GM19193 (cell line): ENCODE data around the gene SLC25A44.

Experiments
- POLR2A ChIP-seq: IDR thresholded peaks from 4 replicates; pipeline ENCODE4 v1.6.1; 2011; ENCODE audit not compliant: insufficient read depth, insufficient read length; ENCODE audit errors: extremely low read depth

Gene SLC25A44

GRCh38 chr1:156225677-156226014, 31.7 kb downstream of the SLC25A44 start:
- no peak for TF ChIP-seq POLR2A

DNA sequence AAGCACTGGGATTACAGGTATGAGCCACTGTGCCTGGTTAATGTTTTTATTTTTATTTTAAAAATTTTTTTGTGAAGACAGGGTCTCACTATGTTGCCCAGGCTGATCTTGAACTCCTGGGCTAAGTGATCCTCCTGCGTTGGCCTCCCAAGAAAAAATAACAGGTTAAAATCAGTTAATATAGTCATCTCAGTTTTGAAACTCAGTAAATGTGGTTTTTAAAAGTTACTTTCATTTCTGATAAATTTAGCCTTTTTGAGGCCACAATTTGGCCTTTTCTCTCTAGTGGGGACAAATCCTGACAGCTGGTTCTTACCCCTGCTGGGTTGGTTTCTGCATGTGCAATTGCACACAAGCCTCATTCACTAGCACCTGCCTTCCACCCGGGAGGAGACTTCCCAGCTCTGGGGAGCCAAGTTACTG, 32.2 kb downstream of the SLC25A44 start:
- TF ChIP-seq POLR2A, result no peak

GRCh38 chr1:156226782-156227181, 32.9 kb downstream of the SLC25A44 start:
- no peak for TF ChIP-seq POLR2A

DNA sequence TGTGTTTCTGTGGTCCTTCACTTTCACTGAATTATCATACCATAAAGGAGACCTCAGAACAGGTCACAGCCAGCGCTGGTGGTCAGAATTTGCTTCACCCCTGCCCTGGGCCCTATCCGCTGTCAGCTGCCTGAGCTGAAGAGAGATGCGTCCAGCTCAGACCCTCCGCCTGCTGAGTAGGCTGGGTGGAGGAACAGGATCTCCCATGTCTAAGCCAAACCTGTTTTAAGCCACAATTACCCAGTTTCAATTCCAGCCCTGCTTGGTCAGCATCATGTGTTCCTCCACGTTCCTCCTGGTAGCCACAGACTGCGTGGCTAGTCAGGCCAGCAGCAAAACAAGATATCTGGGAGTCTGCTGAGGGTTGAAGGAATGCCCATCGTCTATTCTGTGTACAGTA, 34.6 kb downstream of the SLC25A44 start:
- TF ChIP-seq POLR2A, result no peak

- no peak for TF ChIP-seq POLR2A
Observed at GRCh38 chr1:156229809-156230472, 36.0 kb downstream of the SLC25A44 start.

- no peak for TF ChIP-seq POLR2A
Observed at GRCh38 chr1:156230473-156230837, 36.6 kb downstream of the SLC25A44 start.

GRCh38 chr1:156232201-156232894, 38.4 kb downstream of the SLC25A44 start:
- TF ChIP-seq POLR2A, result no peak

DNA sequence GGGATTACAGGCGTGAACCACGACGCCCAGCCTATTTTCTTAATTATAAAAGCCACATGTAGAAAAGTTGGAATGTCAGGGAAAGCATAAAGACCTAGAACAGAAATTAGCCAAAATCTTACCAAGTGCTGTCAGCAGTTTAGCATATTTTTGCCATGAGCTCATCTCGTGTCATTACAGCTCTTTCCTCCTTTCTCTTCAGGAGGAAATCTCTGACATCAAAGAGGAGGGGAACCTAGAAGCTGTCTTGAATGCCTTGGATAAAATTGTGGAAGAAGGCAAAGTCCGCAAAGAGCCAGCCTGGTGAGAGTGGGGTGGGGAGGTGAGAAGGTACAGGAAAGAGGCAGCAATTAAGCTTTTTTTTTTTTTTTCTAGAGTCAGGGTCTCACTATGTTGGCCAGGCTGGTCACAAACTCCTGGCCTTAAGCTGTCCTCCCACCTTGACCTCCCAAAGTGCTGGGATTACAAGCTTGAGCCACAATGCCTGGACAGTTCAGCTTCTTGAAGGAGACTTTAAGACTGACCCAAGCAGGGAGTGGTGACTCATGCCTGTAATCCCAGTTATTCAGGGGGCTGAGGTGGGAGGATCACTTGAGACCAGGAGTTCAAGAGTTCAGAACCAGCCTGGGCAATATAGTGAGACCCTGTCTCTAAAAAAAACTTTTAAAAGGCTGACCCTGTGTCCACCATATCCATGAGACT, 39.7 kb downstream of the SLC25A44 start:
- no peak for TF ChIP-seq POLR2A

DNA sequence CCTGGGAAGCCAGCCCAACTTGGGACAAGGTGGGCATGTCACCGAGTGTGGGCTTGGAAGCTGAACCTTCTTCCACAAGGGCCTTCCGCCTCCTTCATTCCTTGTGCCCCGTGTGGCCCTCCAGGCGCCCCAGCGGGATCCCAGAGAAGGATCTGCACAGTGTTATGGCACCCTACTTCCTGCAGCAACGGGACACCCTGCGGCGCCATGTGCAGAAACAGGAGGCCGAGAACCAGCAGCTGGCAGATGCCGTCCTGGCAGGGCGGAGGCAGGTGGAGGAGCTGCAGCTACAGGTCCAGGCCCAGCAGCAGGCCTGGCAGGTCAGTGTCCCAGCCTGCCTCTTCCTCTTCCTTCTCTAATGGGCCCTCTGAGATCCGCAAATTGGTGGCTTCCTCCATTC, 42.3 kb downstream of the SLC25A44 start:
- TF ChIP-seq POLR2A, result no peak

DNA sequence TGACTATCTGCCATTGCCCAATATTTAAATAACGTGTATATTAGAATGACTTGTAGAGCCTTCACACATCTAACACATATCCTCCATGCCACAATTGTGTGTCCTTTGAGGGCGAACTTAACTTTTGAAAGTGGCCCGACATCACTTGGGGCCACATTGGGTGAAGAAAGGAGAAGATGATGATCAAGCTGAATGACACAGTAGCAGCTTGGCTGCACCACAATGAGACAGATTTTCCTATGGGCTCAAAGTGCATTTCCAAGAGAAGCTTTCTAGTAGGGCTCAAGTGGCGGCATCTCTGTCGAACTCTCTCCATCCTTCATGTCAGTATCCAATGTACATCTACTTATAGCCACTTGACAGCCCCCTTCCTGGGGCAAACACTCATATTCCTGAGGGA, 44.3 kb downstream of the SLC25A44 start:
- no peak for TF ChIP-seq POLR2A

DNA sequence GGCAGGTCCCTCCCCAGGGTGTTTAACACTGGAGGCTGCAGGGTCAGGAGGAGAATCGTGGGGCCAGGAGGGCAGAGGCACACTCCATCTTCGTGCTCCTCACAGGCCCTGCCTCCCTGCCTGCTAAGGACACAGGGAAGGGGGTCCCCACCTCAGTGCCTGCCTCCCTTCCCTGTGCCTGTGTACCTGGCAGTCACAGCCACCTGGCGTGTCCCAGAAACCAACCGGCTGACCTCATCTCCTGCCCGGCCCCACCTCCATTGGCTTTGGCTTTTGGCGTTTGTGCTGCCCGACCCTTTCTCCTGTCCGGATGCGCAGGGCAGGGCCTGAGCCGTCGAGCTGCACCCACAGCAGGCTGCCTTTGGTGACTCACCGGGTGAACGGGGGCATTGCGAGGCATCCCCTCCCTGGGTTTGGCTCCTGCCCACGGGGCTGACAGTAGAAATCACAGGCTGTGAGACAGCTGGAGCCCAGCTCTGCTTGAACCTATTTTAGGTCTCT, 47.5 kb downstream of the SLC25A44 start:
- no peak for TF ChIP-seq POLR2A

- TF ChIP-seq POLR2A, result no peak
Observed at GRCh38 chr1:156241926-156242325, 48.0 kb downstream of the SLC25A44 start, which contains the start of gene BGLAP. TSS of gene BGLAP (plus strand) at chr1:156242184. CDS start at chr1:156242232, 48 bp downstream.

DNA sequence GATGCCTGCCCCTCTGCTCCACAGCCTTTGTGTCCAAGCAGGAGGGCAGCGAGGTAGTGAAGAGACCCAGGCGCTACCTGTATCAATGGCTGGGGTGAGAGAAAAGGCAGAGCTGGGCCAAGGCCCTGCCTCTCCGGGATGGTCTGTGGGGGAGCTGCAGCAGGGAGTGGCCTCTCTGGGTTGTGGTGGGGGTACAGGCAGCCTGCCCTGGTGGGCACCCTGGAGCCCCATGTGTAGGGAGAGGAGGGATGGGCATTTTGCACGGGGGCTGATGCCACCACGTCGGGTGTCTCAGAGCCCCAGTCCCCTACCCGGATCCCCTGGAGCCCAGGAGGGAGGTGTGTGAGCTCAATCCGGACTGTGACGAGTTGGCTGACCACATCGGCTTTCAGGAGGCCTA, 48.8 kb downstream of the SLC25A44 start:
- no peak for TF ChIP-seq POLR2A

DNA sequence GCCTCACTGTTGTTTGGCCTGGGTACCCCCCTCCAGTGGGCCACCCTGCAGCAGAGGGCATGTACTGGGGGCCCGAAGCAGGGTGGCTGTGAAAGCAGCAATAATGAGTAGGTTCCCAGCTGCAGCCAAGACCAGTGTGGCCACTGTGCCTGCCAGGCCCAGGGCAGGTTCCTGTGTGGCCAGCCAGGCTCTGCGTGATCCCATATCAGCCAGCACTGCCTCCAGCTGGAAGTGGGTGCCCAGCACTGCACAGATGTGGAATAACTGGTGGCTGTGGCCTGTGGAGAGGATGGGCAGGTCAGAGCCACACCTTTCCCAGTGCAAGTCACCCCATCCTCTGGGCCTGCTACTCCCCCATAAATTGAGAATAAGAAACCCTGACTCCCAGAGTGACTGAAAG, 50.2 kb downstream of the SLC25A44 start:
- no peak for TF ChIP-seq POLR2A

DNA sequence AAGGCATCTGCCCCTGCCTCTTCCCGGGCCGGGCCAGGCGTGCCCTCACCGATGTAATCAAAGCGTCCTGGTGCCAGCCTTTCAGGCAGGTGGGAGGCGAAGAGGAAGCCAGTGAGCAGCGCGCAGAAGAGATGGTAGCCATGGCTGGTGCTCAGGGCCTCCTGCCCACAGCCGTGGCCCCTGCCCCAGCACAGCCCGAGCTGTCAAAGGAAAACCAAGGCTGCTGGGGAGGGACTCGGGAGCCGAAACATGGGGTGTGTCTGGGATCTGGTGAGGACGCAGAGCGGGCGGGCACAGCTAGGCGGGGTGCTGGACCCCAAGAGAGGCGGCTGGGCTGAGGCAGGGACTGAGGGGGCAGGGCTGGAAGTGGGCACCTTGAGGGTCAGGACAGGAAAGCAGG, 50.8 kb downstream of the SLC25A44 start:
- TF ChIP-seq POLR2A, result no peak

DNA sequence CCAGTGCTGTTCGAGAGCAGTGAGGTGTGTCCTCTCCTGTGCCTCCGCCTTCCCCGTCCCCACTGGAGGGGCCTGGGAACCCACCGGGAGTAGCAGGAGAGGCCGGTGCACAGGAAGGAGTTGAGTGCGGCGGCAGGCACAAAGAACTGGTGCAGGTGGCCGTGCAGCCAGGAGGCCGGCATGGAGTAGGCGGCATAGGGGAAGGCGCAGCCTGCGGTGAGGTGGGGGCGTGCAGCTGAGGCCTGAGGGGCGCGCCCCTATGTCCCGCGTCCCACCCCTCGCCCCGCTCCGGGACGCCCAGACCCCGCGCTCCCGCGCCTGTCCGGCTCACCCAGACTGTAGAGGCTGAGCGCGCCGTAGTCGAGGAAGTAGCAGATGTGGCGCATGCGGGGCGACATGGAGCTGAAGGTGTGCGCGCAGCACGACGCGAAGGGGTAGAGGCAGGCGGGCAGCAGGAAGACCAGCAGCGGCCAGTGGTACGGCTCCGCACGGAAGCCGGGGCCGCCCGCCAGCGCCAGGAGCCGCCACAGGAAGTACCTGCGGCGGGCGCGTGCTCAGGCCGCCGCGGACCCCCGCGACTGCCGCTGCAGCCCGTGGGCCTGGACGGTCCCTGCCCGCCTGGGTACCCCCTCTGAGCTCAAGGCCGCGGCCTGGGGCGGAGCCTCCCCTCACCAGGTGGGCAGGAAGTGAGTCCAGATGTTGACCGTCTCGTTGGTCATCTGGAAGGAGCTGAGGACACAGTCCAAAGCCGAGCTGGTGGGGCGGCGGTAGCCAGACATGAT, 51.7 kb downstream of the SLC25A44 start:
- peak; percentile 23 for TF ChIP-seq POLR2A

GRCh38 chr1:156246241-156246780, 52.4 kb downstream of the SLC25A44 start:
- TF ChIP-seq POLR2A, result no peak
